HepG2 (cell line): ENCODE measurements around the gene DEFB128. TPM values are rescaled to one million over a fixed set of nuclear protein-coding genes. Genes with fewer than 3 reads are reported as not detected.
"Not testable (repeated sequence)": the region's sequence is repeated elsewhere in the genome, so short reads cannot be mapped to it uniquely, and the experiment has no call there.

Source experiments
- ATAC-seq: fragments of 200-7000 bp; cut with Tn5 transposase; 3 replicates; pipeline ENCODE4 v1.9.1; 2020; ENCODE audit warnings: mild to moderate bottlenecking, moderate library complexity
- BruUV-seq: library from RNA; stranded (reverse); fragments of 400-500 nt; replicated peaks from 2 replicates; lab custom pipeline; 2021; lab: Mats Ljungman, UMichigan
- CTCF ChIA-PET: fragments of 300-600 bp; formaldehyde crosslinking; extraction: SDS; loops from one replicate; lab custom pipeline; 2021; ENCODE audit warnings: low total read pairs, inconsistent platforms, low intra/inter-chr PET ratio; lab: Yijun Ruan, JAX
- POLR2A ChIA-PET: fragments of 350-600 bp; sonication (Branson Sonifier 250); formaldehyde crosslinking; loops from one replicate; lab custom pipeline; 2020; ENCODE audit warnings: antibody characterized with exemption, inconsistent platforms; lab: Yijun Ruan, JAX
- DNase-seq: peaks from one replicate; pipeline ENCODE4 v3.0.0-alpha.2; 2015; ENCODE audit warnings: low spot score
- FAIRE-seq: peaks from 3 replicates; lab custom pipeline; 2011; peaks lifted over from hg19 to GRCh38; lab: Jason Lieb, UNC
- H2AFZ ChIP-seq: one replicate; pipeline ENCODE4 v1.6.1; 2011; ENCODE audit warnings: low read length, inconsistent platforms
- H3K27ac ChIP-seq: fragments of 300-600 bp; 3 replicates; pipeline ENCODE4 v1.8.0; 2011; ENCODE audit warnings: mixed run types, mild to moderate bottlenecking, mixed read lengths, low read length, inconsistent platforms; ENCODE audit not compliant: insufficient read depth; ENCODE audit errors: extremely low read length
- H3K27me3 ChIP-seq, 2 experiments: fragments of 200-600 bp in 1 of 2; 2 replicates in 1 of 2; 3 replicates in 1 of 2; pipeline versions ENCODE4 v1.6.0 to v1.8.0; 2011; ENCODE audit warnings: low read length in 2 of 2, mild to moderate bottlenecking in 2 of 2, moderate library complexity in 2 of 2, inconsistent platforms in 1 of 2; ENCODE audit not compliant: insufficient read depth in 2 of 2, control insufficient read depth in 1 of 2
- H3K36me3 ChIP-seq, 2 experiments: fragments of 200-600 bp in 1 of 2; replicated peaks in 1 of 2; 2 replicates in 1 of 2; 3 replicates in 1 of 2; pipeline versions ENCODE4 v1.5.1 to v1.8.0; 2011; ENCODE audit warnings: low read length in 2 of 2, inconsistent platforms in 1 of 2; ENCODE audit not compliant: insufficient read depth in 2 of 2, control insufficient read depth in 1 of 2
- H3K4me1 ChIP-seq: 2 replicates; pipeline ENCODE4 v1.5.1; 2012; ENCODE audit warnings: low read length, inconsistent platforms; ENCODE audit not compliant: insufficient read depth
- H3K4me2 ChIP-seq: 2 replicates; pipeline ENCODE4 v1.6.0; 2011; ENCODE audit warnings: low read depth, low read length, inconsistent platforms
- H3K4me3 ChIP-seq, 3 experiments: fragments of 200-600 bp in 1 of 3; sonication (generic), shearing (Covaris generic) in 1 of 3; replicated peaks in 1 of 3; 2 replicates each; pipeline ENCODE4 v1.5.1; 2011 to 2016; ENCODE audit warnings: low read length in 3 of 3, inconsistent platforms in 2 of 3, low read depth in 2 of 3, mild to moderate bottlenecking in 2 of 3, control low read depth in 1 of 3, mixed read lengths in 1 of 3; ENCODE audit not compliant: insufficient read depth in 1 of 3
- H3K79me2 ChIP-seq: one replicate; pipeline ENCODE4 v1.6.1; 2011; ENCODE audit warnings: low read length, inconsistent platforms; ENCODE audit not compliant: insufficient read depth
- H3K9ac ChIP-seq: 2 replicates; pipeline ENCODE4 v1.6.0; 2011; ENCODE audit warnings: mild to moderate bottlenecking, low read depth, low read length, inconsistent platforms; ENCODE audit not compliant: insufficient read depth
- H3K9me3 ChIP-seq: 2 replicates; pipeline ENCODE4 v1.5.1; 2012; ENCODE audit warnings: mild to moderate bottlenecking, low read length
- H4K20me1 ChIP-seq: 2 replicates; pipeline ENCODE4 v1.6.0; 2011; ENCODE audit warnings: inconsistent platforms, mild to moderate bottlenecking, low read length, moderate library complexity; ENCODE audit not compliant: insufficient read depth
- BRF2 ChIP-seq: sonication (generic); formaldehyde crosslinking; IDR thresholded peaks from 2 replicates; pipeline ENCODE4 v1.8.1; 2022; ENCODE audit warnings: mild to moderate bottlenecking, missing genetic modification reagents
- NBN ChIP-seq: fragments of 450-650 bp; conservative IDR thresholded peaks from 2 replicates; pipeline ENCODE4 v1.6.1; 2017
- ZNF567 ChIP-seq: sonication (generic); formaldehyde crosslinking; IDR thresholded peaks from 2 replicates; pipeline ENCODE4 v1.8.1; 2023; ENCODE audit warnings: mild to moderate bottlenecking, missing genetic modification reagents, borderline replicate concordance
- ZNF619 ChIP-seq: sonication (generic); formaldehyde crosslinking; IDR thresholded peaks from 2 replicates; pipeline ENCODE4 v1.4.0; 2020; ENCODE audit warnings: mild to moderate bottlenecking, missing genetic modification reagents
- ZNF772 ChIP-seq: sonication (generic); formaldehyde crosslinking; IDR thresholded peaks from 2 replicates; pipeline ENCODE4 v1.5.0; 2020; ENCODE audit warnings: mild to moderate bottlenecking, missing genetic modification reagents
- WGBS: methylation state at CpG from one replicate; pipeline ENCODE4 v1.1.6; 2017; ENCODE audit warnings: low lambda C conversion rate; 5-methylcytosine and 5-hydroxymethylcytosine counted together
- in situ Hi-C: cut with HindIII; loops from 2 replicates; pipeline ENCODE4 v1.10.0; 2017; ENCODE audit warnings: low pct_unique_long_range_greater_than_20kb; ENCODE audit not compliant: extremely low pct_ligation_motif_present
- intact Hi-C: fragments of 100-400 bp; cut with micrococcal nuclease; formaldehyde crosslinking; loops from one replicate; pipeline ENCODE4 v1.10.0; 2022; ENCODE audit not compliant: unreplicated experiment
- polyA plus RNA-seq, 8 experiments: library from polyadenylated mRNA; depleted of rRNA in 3 of 8; stranded (reverse) in 7 of 8; unstranded in 1 of 8; fragments of >200 nt; fragmentation: Illumina TruSeq in 4 of 8; extraction: Trizol in 4 of 8; gene quantifications; 2 replicates each; pipeline versions ENCODE4 v1.2.1 to v1.2.3, GENCODE V29; 2011 to 2016; ENCODE audit warnings: low read depth in 4 of 8, missing spikeins in 1 of 8, mixed read lengths in 1 of 8; ENCODE audit not compliant: insufficient read depth in 1 of 8
- total RNA-seq, 5 experiments: library from RNA; depleted of rRNA; stranded (reverse); fragments of >200 nt; fragmentation: Illumina TruSeq; extraction: Trizol; gene quantifications; 2 replicates each; pipeline ENCODE4 v1.2.3, GENCODE V29; 2016; ENCODE audit warnings: low read depth in 1 of 5

The DEFB128 gene
- total and polyA plus RNA-seq, 2 of the 13 experiments (the other 11 are each of a cell fraction or from before 2014, with no cell fraction given): not detected

DNA sequence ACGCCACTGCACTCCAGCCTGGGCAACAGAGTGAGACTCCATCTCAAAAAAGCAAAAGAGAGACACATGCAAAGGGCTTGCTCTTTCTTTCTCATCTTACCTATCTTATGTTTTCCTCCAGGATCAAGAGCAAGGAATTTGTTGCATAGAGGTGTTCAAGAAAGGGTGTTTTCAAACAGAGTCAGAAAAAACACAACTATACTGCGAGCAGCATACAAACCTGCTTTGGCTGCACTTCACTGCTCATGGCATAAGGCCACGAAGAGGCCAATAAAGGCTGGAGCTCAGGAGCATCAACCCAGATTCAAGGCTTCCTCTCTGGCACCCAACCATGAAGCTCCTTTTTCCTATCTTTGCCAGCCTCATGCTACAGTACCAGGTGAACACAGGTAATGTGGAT is 37.4 kb upstream of the DEFB128 start, which contains the start of gene DEFB129:
DEFB129 (plus strand) TSS at position 301 of the 400 bp plus-strand sequence; CDS start at position 332, 31 bp downstream.
- Histone ChIP-seq H3K4me3 (no peak within 1 kb of the TSS), H3K4me1 (no peaks in the 10 kb centered on the region), H3K9ac (no peak within 1 kb of the TSS), H3K79me2 (no peaks in the 10 kb centered on the region), H3K9me3 (no peaks in the 10 kb centered on the region), H3K27me3 (peaks cover 0 to 1% of the 10 kb centered on the region in 2 experiments; a peak in 3 of 5 replicates), H3K36me3 (no peaks in the 10 kb centered on the region), H2AFZ (no peak within 1 kb of the TSS), H3K27ac (no peak within 1 kb of the TSS), H4K20me1 (no peaks in the 10 kb centered on the region), H3K4me2 (no peak within 1 kb of the TSS)
- intact Hi-C loops: no loop called here
- DNase-seq: no peak
- CTCF ChIA-PET: no interaction called here
- ATAC-seq: no peak
- WGBS: 0% methylated on average over 3 of the region's 3 CpGs
- TF ChIP-seq ZNF772 (CRISPR knock-in tag) (no peak), BRF2 (no peak), ZNF567 (CRISPR knock-in tag) (peak; percentile 44; the same call in 1 of the 2 replicates), NBN (0 out of 2 replicates have a peak, but pooled peaks have one; percentile 64), ZNF619 (CRISPR knock-in tag) (no peak)
- in situ Hi-C loops: no loop called here
- no TSS peak for BruUV-seq
- FAIRE-seq: no peak
- POLR2A ChIA-PET: no interaction called here

DNA sequence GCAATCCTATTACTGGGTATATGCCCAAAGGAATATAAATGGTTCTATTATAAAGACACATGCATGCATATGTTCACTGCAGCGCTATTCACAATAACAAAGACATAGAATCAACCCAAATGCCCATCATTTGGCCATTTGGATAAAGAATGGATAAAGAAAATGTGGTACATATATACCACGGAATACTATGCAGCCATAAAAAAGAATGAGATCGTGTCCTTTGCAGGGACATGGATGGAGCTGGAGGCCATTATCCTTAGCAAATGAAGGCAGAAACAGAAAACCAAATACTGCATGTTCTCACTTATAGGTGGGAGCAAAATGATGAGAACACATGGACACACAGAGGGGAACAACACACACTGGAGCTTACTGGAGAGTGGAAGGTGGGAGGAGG is 36.4 kb upstream of the DEFB128 start:
- in situ Hi-C loops, ATAC-seq, BruUV-seq, H2AFZ ChIP-seq, H4K20me1 ChIP-seq, H3K4me3 ChIP-seq, intact Hi-C loops, DNase-seq, POLR2A ChIA-PET, CTCF ChIA-PET, H3K4me2 ChIP-seq, H3K4me1 ChIP-seq, H3K27me3 ChIP-seq, H3K79me2 ChIP-seq, H3K9ac ChIP-seq, H3K27ac ChIP-seq, FAIRE-seq, H3K36me3 ChIP-seq, H3K9me3 ChIP-seq: not testable (repeated sequence)
- WGBS: 11% methylated on average over 3 of the region's 3 CpGs
